CD4-positive, alpha-beta T cell (primary cell): ENCODE results near the gene MAML2. TPM values are rescaled to one million over a fixed set of nuclear protein-coding genes. Genes with fewer than 3 reads are reported as not detected.
A peak's percentile ranks its signal among the peaks of the same experiment; 100 is the strongest.

Experiments
- ATAC-seq: fragments of 200-7000 bp; cut with Tn5 transposase; one replicate; pipeline ENCODE4 v1.10.0; 2022; ENCODE audit warnings: mild to moderate bottlenecking; ENCODE audit not compliant: poor library complexity
- CTCF ChIA-PET: fragments of 350-600 bp; sonication (Branson Sonifier 250); formaldehyde crosslinking; loops from one replicate; lab custom pipeline; 2021; ENCODE audit warnings: antibody characterized with exemption, inconsistent platforms; lab: Charles Lee
- POLR2A ChIA-PET: fragments of 350-600 bp; sonication (Branson Sonifier 250); formaldehyde crosslinking; loops from one replicate; lab custom pipeline; 2021; ENCODE audit warnings: antibody characterized with exemption, inconsistent platforms; lab: Charles Lee
- DNase-seq, 14 experiments: peaks; one replicate each; pipeline ENCODE4 v3.0.0-alpha.2; 2013 to 2020; ENCODE audit warnings: mixed read lengths in 2 of 14
- H3K27ac ChIP-seq, 2 donors: one replicate each; pipeline versions ENCODE4 v1.5.1 to v1.7.0; 2013; ENCODE audit warnings: low read length in 2 of 2, low read depth in 1 of 2, mild to moderate bottlenecking in 1 of 2
- H3K27me3 ChIP-seq, 2 experiments: 1 replicate in 1 of 2; 2 replicates in 1 of 2; pipeline versions ENCODE4 v1.6.1 to v1.7.0; 2013; ENCODE audit warnings: low read length in 2 of 2, control low read depth in 1 of 2, mild to moderate bottlenecking in 1 of 2, moderate library complexity in 1 of 2; ENCODE audit not compliant: insufficient read depth in 2 of 2, control insufficient read depth in 1 of 2
- H3K36me3 ChIP-seq: one replicate; pipeline ENCODE4 v1.6.1; 2013; ENCODE audit warnings: low read length, control low read depth; ENCODE audit not compliant: insufficient read depth
- H3K4me1 ChIP-seq: one replicate; pipeline ENCODE4 v1.6.1; 2013; ENCODE audit warnings: low read length, control low read depth; ENCODE audit not compliant: insufficient read depth
- H3K4me3 ChIP-seq: one replicate; pipeline ENCODE4 v1.5.1; 2013; ENCODE audit warnings: mild to moderate bottlenecking, low read length, moderate library complexity
- H3K9me3 ChIP-seq, 2 experiments: 1 replicate in 1 of 2; 2 replicates in 1 of 2; pipeline versions ENCODE4 v1.6.1 to v1.7.0; 2013; ENCODE audit warnings: low read length in 2 of 2, mild to moderate bottlenecking in 2 of 2, control low read depth in 1 of 2, moderate library complexity in 1 of 2; ENCODE audit not compliant: control insufficient read depth in 1 of 2, insufficient read depth in 1 of 2
- H3K27ac Mint-ChIP-seq: one replicate; pipeline ENCODE4 v1.8.0; 2020; ENCODE audit warnings: mixed read lengths
- H3K27me3 Mint-ChIP-seq: one replicate; pipeline ENCODE4 v1.8.0; 2021; ENCODE audit warnings: mixed read lengths
- H3K36me3 Mint-ChIP-seq: one replicate; pipeline ENCODE4 v1.8.0; 2021; ENCODE audit warnings: low read depth, mixed read lengths
- H3K4me1 Mint-ChIP-seq: one replicate; pipeline ENCODE4 v1.8.0; 2021; ENCODE audit warnings: low read depth, mixed read lengths
- H3K4me3 Mint-ChIP-seq: one replicate; pipeline ENCODE4 v1.8.0; 2020; ENCODE audit warnings: mild to moderate bottlenecking, mixed read lengths
- H3K9me3 Mint-ChIP-seq: one replicate; pipeline ENCODE4 v1.8.0; 2020; ENCODE audit warnings: mixed read lengths
- CTCF ChIP-seq: fragments of 200-600 bp; IDR thresholded peaks from one replicate; pipeline ENCODE4 v1.8.0; 2022; ENCODE audit warnings: antibody characterized with exemption, mild to moderate bottlenecking
- intact Hi-C, 2 experiments: fragments of 100-400 bp; cut with DNase I in 1 of 2; cut with micrococcal nuclease in 1 of 2; formaldehyde crosslinking; loops; one replicate each; pipeline versions ENCODE4 v1.15.1 to v1.9.0; 2023 to 2025; cut with DNase I, micrococcal nuclease
- total RNA-seq, 174 experiments: library from RNA in 2 of 174; stranded (reverse) in 2 of 174; gene quantifications; one replicate each; pipeline ENCODE4 v1.2.3 and lab custom pipeline; 2021 to 2026

Gene MAML2
- total RNA-seq, 2 experiments from 2014 or later = 58.8 to 59.8 TPM

DNA sequence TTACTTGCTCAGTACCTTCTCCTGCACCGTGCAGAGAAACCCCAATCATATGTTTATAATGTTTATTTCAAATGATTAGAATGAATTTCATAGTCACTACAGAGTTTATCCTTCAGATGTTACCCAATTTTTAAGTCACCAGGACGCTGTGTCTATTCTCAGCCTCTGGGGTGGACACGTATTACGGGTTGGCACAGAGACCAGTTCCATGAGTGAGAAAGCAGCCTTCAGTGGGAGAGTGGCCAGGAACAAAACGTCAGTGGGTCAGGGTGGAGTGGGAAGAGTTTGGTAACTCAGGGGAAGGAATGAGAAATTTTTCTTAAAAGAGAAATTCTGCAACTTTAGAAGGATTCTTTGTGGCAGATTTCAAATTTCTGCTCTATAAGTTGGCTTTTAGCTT lies 342.0 kb downstream of the MAML2 start:
- Mint-ChIP-seq H3K27ac (no peak overlapping the region), H3K4me1 (peaks cover 41% of the 10 kb centered on the region), H3K27me3 (no peaks in the 10 kb centered on the region), H3K36me3 (peaks cover 23% of the 10 kb centered on the region), H3K9me3 (peaks cover 7% of the 10 kb centered on the region), H3K4me3 (no peak overlapping the region)
- intact Hi-C loops = no loop called here
- CTCF ChIA-PET = interaction anchor here (1.2 kb wide), 1 partner anchor 340 kb away, joined by 3 read pairs; no protein-coding TSS in a partner anchor
- Histone ChIP-seq H3K4me1 (no peaks in the 10 kb centered on the region), H3K27me3 (no peaks in the 10 kb centered on the region), H3K4me3 (no peak overlapping the region), H3K27ac (no peak overlapping the region), H3K36me3 (no peaks in the 10 kb centered on the region), H3K9me3 (no peaks in the 10 kb centered on the region)
- ATAC-seq = no peak
- DNase-seq = no peak
- TF ChIP-seq CTCF = no peak
- POLR2A ChIA-PET = interaction anchor here (1.3 to 1.6 kb wide), 2 partner anchors 10 to 341 kb away, joined by 3 to 4 read pairs; no protein-coding TSS in a partner anchor

DNA sequence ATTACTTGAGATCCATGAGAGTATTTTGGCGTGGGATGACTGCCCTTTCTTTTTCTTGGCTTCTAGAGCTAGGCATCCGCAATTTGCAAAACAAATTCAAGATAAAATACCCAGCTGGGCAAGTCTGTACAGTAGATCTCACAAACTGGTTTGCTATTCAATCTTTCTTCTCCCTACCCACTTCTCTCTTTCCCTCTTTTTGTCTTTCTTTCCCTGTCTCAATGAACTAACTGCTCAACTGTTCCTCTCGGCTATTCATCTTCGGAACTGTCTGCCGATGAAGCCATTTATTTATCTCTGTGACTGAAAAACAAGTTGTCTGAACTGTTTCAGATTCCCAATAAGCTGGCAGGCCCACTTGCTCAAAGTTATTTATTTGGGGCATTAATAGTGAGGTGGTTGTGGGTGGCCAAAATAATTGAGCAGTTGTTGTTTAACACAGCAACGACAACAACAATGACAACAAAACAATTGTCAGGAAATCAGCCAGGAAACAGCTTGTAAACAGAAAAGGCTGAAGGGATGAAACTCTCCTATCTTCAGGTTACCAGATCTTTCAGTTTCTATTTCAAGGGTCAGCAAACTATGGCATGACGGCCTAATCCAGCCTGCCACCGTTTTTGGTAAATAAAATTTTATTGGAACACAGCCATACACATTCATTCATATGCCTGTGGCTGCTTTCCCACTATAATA lies 343.1 kb downstream of the MAML2 start:
- H3K4me1 Mint-ChIP-seq = peaks cover 46% of the 10 kb centered on the region
- Histone ChIP-seq H3K4me3 (no peak overlapping the region), H3K36me3 (peaks cover 3% of the 10 kb centered on the region), H3K4me1 (no peaks in the 10 kb centered on the region), H3K27me3 (no peaks in the 10 kb centered on the region), H3K9me3 (no peaks in the 10 kb centered on the region), H3K27ac (no peak overlapping the region)
- no peak overlapping the region for H3K4me3 Mint-ChIP-seq
- H3K27me3 Mint-ChIP-seq = no peaks in the 10 kb centered on the region
- POLR2A ChIA-PET = interaction anchor here (0.8 to 1.6 kb wide), 2 partner anchors 12 to 62 kb away, joined by 4 read pairs; no protein-coding TSS in a partner anchor
- H3K9me3 Mint-ChIP-seq = peaks cover 7% of the 10 kb centered on the region
- ATAC-seq (no peak), DNase-seq (no peak)
- CTCF ChIA-PET = interaction anchor here (0.6 to 1.2 kb wide), 3 partner anchors 12 to 342 kb away, joined by 3 to 4 read pairs (median 3); no protein-coding TSS in a partner anchor
- TF ChIP-seq CTCF = no peak
- no peak overlapping the region for H3K27ac Mint-ChIP-seq
- H3K36me3 Mint-ChIP-seq = peaks cover 29% of the 10 kb centered on the region
- intact Hi-C loops = no loop called here

GRCh38 chr11:95996621-95997235 lies 346.3 kb downstream of the MAML2 start:
- CTCF ChIA-PET = interaction anchor here (1.7 kb wide), 1 partner anchor 346 kb away, joined by 5 read pairs; the partner anchor contains the start of gene MAML2
- Mint-ChIP-seq H3K36me3 (peaks cover 39% of the 10 kb centered on the region), H3K27ac (peak overlapping the region; percentile 16), H3K27me3 (no peaks in the 10 kb centered on the region), H3K4me3 (no peak overlapping the region), H3K4me1 (peaks cover 49% of the 10 kb centered on the region), H3K9me3 (no peaks in the 10 kb centered on the region)
- H3K4me1 ChIP-seq = no peaks in the 10 kb centered on the region
- H3K27ac ChIP-seq = no peak overlapping the region
- H3K27me3 ChIP-seq = no peaks in the 10 kb centered on the region
- POLR2A ChIA-PET = no interaction called here
- H3K4me3 ChIP-seq = no peak overlapping the region
- no peak for TF ChIP-seq CTCF
- H3K9me3 ChIP-seq = no peaks in the 10 kb centered on the region
- ATAC-seq = no peak
- peaks cover 7% of the 10 kb centered on the region for H3K36me3 ChIP-seq
- DNase-seq = no peak
- intact Hi-C loops = no loop called here
